ENCODE measurements around the gene RAB31. TPM values are rescaled to one million over a fixed set of nuclear protein-coding genes. Genes with fewer than 3 reads are reported as not detected.

Gene RAB31
- total RNA-seq, 4 donors from 2014 or later, result 24.5 to 91.6 (median 70.2) TPM

DNA sequence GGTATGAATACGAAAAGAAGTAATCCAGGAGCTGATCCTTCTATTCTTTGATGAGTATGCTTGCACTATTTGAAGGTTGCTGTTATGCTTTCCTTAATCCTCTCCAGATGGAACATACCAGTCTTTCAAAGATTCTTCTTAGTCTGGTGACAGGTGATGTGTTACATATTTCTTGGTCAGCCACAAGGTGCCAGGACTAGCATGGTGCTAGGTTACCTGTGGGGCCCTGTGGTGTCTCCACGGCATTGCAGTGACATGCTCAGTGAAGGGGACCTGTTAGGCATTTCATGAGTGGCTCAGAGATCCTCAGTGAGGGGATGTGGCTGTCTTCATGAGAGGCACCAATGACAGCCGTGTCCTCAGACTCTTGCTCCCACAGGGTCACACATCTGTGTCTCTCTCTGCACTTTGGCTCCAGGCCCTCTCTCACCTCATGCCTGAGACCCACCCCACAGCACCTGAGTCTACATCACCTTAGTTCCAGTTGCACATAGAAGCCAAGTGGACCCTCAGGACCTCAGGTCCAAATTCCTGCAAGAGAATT lies 13.1 kb upstream of the RAB31 start:
- TF ChIP-seq, protein P1, sequence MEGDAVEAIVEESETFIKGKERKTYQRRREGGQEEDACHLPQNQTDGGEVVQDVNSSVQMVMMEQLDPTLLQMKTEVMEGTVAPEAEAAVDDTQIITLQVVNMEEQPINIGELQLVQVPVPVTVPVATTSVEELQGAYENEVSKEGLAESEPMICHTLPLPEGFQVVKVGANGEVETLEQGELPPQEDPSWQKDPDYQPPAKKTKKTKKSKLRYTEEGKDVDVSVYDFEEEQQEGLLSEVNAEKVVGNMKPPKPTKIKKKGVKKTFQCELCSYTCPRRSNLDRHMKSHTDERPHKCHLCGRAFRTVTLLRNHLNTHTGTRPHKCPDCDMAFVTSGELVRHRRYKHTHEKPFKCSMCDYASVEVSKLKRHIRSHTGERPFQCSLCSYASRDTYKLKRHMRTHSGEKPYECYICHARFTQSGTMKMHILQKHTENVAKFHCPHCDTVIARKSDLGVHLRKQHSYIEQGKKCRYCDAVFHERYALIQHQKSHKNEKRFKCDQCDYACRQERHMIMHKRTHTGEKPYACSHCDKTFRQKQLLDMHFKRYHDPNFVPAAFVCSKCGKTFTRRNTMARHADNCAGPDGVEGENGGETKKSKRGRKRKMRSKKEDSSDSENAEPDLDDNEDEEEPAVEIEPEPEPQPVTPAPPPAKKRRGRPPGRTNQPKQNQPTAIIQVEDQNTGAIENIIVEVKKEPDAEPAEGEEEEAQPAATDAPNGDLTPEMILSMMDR (IDR thresholded peaks at IDR 0.05; ENCODE audit: low read depth), result no peak

GRCh38 chr18:9695605-9696004 lies 12.5 kb upstream of the RAB31 start:
- TF ChIP-seq, protein P1 (IDR thresholded peaks at IDR 0.05; ENCODE audit: low read depth), result no peak

- TF ChIP-seq, protein P1 (IDR thresholded peaks at IDR 0.05; ENCODE audit: low read depth), result no peak
These were observed 12.0 kb upstream of the RAB31 start for GRCh38 chr18:9696112-9696511.

DNA sequence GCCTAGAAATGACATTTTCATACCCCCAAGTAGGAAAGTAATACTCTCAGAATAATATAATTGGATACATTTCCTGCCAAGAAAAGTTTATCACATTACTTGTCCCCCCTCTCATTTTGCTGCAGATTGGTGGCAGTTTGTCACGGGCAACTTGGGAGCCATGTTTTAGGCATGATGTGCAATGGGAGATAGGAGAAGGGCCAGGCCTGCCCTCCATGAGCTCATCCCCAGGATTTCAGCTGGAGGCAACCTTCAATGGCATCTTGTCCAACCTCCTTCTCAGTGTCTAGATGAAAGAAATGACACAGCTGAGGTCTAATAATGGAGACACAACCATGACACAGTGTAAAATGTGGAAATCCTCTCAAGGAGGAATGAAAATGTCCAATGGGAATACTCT lies 11.4 kb upstream of the RAB31 start:
- TF ChIP-seq, protein P1 (IDR thresholded peaks at IDR 0.05; ENCODE audit: low read depth), result no peak

DNA sequence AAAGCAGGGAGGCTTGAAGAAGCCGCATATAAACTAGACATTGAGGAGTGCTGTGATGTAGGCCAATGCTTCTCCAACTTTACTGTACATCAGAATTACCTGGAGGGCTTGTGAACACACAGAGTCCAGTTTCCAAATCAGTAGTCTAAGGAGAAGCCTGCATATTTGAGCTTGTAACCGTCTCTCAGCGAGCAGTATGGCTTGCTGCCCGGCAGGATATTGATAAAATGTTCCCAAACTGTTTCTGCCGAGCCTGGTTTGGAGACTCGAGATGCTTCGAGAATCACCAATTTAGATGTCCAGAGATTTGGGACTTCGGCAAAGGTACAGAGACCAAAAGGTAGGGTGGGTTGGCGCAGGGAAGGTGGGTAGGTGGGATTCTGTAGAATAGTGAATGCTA lies 11.0 kb upstream of the RAB31 start:
- TF ChIP-seq, protein P1 (IDR thresholded peaks at IDR 0.05; ENCODE audit: low read depth), result no peak

- TF ChIP-seq, protein P1 (IDR thresholded peaks at IDR 0.05; ENCODE audit: low read depth), result no peak
These were observed 9.6 kb upstream of the RAB31 start for GRCh38 chr18:9698497-9698896.

- TF ChIP-seq, protein P1 (IDR thresholded peaks at IDR 0.05; ENCODE audit: low read depth), result no peak
These were observed 7.8 kb upstream of the RAB31 start for GRCh38 chr18:9700261-9700796.
